Hepatocyte (in vitro differentiated cells): Measurements from ENCODE around the gene TMEM273.

ENCODE experiments used
- EZH2 ChIP-seq: fragments of 200-600 bp; sonication (generic); IDR thresholded peaks from 2 replicates; pipeline ENCODE4 v1.6.1; 2016; ENCODE audit warnings: antibody characterized with exemption, mild to moderate bottlenecking, borderline replicate concordance
- TF ChIP-seq, protein P1 (sequence below): fragments of 200-600 bp; sonication (generic); IDR thresholded peaks from 2 replicates; pipeline ENCODE4 v1.5.1; 2016; ENCODE audit warnings: antibody characterized with exemption, mild to moderate bottlenecking; ENCODE audit not compliant: poor library complexity

GRCh38 chr10:49213211-49213610 lies 25.0 kb upstream of the TMEM273 start:
- TF ChIP-seq, protein P1, sequence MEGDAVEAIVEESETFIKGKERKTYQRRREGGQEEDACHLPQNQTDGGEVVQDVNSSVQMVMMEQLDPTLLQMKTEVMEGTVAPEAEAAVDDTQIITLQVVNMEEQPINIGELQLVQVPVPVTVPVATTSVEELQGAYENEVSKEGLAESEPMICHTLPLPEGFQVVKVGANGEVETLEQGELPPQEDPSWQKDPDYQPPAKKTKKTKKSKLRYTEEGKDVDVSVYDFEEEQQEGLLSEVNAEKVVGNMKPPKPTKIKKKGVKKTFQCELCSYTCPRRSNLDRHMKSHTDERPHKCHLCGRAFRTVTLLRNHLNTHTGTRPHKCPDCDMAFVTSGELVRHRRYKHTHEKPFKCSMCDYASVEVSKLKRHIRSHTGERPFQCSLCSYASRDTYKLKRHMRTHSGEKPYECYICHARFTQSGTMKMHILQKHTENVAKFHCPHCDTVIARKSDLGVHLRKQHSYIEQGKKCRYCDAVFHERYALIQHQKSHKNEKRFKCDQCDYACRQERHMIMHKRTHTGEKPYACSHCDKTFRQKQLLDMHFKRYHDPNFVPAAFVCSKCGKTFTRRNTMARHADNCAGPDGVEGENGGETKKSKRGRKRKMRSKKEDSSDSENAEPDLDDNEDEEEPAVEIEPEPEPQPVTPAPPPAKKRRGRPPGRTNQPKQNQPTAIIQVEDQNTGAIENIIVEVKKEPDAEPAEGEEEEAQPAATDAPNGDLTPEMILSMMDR, result no peak
- TF ChIP-seq EZH2, result no peak
